ENCODE data around the gene VWF. TPM values are rescaled to one million over a fixed set of nuclear protein-coding genes. Genes with fewer than 3 reads are reported as not detected.

The VWF gene
- total RNA-seq, 2 donors from 2014 or later, result 20.9 to 63.2 TPM

DNA sequence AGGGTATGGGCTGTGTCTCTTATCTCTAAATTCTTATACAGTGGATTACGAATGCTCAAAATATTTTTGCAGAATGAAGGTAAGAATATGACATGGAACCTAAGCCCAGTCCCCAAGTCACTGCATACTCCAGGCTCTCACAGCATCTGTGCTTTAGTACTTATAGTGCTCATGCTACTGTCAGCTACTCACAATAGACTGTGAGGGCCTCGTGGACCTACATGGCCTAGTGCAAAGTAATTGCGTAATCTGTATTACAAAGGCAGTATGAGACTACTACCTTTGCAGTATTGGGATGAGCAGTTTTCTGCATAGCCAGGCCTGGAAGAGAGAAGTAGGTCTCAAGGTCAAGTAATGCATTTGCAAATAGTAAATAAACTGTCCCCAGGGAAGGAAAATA, 27.9 kb downstream of the VWF start:
- no peaks in the 10 kb centered on the region for H3K36me3 ChIP-seq
- no peaks in the 10 kb centered on the region for H3K9me3 ChIP-seq
- peaks cover 4% of the 10 kb centered on the region for H3K4me1 ChIP-seq
- no peak overlapping the region for H3K4me3 ChIP-seq
- intact Hi-C loops (cut with DNase I), result no loop called here
- no peak overlapping the region for H3K9ac ChIP-seq (ENCODE audit: low read depth in 2 of 2, low read length in 2 of 2)
- no peak overlapping the region for H3K27ac ChIP-seq
- DNase-seq, result no peak
- no peak for TF ChIP-seq CTCF (IDR thresholded peaks at IDR 0.05)
- H3K27me3 ChIP-seq, result no peaks in the 10 kb centered on the region

- Histone ChIP-seq H3K9ac (ENCODE audit: low read depth in 2 of 2, low read length in 2 of 2) (no peak overlapping the region), H3K36me3 (no peaks in the 10 kb centered on the region), H3K4me1 (peaks cover 4% of the 10 kb centered on the region), H3K9me3 (no peaks in the 10 kb centered on the region), H3K27me3 (no peaks in the 10 kb centered on the region), H3K27ac (no peak overlapping the region), H3K4me3 (no peak overlapping the region)
- intact Hi-C loops (cut with DNase I), result no loop called here
- DNase-seq, result no peak
- no peak for TF ChIP-seq CTCF (IDR thresholded peaks at IDR 0.05)
Measured at GRCh38 chr12:6095269-6095668, 29.2 kb downstream of the VWF start.

DNA sequence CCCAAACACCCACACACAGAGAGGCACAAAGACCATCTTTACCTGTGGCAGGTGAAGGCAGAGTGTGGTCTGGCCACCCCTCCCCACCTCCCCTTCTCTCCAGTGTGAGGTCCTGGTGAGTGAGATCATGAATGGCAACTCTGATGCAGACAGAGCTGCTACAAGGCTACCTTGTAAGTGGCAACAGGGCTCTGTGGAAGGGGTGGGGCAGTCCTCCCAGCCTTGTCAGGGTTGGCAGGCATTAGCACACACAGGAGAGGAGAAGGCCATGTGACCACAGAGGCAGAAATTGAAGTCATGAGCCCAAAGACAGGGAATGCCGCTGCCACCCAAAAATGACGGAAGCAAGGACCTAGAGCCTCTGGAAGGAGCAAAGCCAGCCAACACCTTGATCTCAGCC, 30.7 kb downstream of the VWF start:
- no peak for TF ChIP-seq CTCF (IDR thresholded peaks at IDR 0.05)
- H3K27me3 ChIP-seq, result no peaks in the 10 kb centered on the region
- no peak overlapping the region for H3K9ac ChIP-seq (ENCODE audit: low read depth in 2 of 2, low read length in 2 of 2)
- intact Hi-C loops (cut with DNase I), result no loop called here
- H3K27ac ChIP-seq, result no peak overlapping the region
- DNase-seq, result no peak
- H3K4me3 ChIP-seq, result no peak overlapping the region
- no peaks in the 10 kb centered on the region for H3K36me3 ChIP-seq
- no peaks in the 10 kb centered on the region for H3K9me3 ChIP-seq
- peaks cover 4% of the 10 kb centered on the region for H3K4me1 ChIP-seq

- peaks cover 4% of the 10 kb centered on the region for H3K4me1 ChIP-seq
Measured at GRCh38 chr12:6092784-6093722, 31.4 kb downstream of the VWF start.

More at GRCh38 chr12:6092784-6093722, 31.4 kb downstream of the VWF start:
- Histone ChIP-seq H3K36me3 (no peaks in the 10 kb centered on the region), H3K4me3 (no peak overlapping the region), H3K9ac (ENCODE audit: low read depth in 2 of 2, low read length in 2 of 2) (no peak overlapping the region), H3K9me3 (no peaks in the 10 kb centered on the region), H3K27me3 (no peaks in the 10 kb centered on the region), H3K27ac (peak overlapping the region; percentile 27)
- intact Hi-C loops (cut with DNase I), result no loop called here
- TF ChIP-seq CTCF (IDR thresholded peaks at IDR 0.05), result no peak
- no peak for DNase-seq

All from colonic mucosa (tissue), 4 donors.